Peyer's patch (tissue), 4 donors: ENCODE data around the gene PRR27. TPM values are rescaled to one million over a fixed set of nuclear protein-coding genes. Genes with fewer than 3 reads are reported as not detected.

Experiments
- DNase-seq, 3 donors: peaks; one replicate each; pipeline ENCODE4 v3.0.0-alpha.2; 2017 to 2019
- H3K27ac ChIP-seq, 4 donors: fragments of 200-600 bp; sonication (generic); one replicate each; pipeline ENCODE4 v1.5.1; 2016 to 2019
- H3K27me3 ChIP-seq, 2 donors: fragments of 200-600 bp; sonication (generic); one replicate each; pipeline ENCODE4 v1.5.1; 2019
- H3K36me3 ChIP-seq, 3 donors: fragments of 200-600 bp; sonication (generic); one replicate each; pipeline ENCODE4 v1.5.1; 2016 to 2019
- H3K4me1 ChIP-seq, 4 donors: fragments of 200-600 bp; sonication (generic); one replicate each; pipeline ENCODE4 v1.5.1; 2016 to 2019
- H3K4me3 ChIP-seq, 4 donors: fragments of 200-600 bp; sonication (generic); 1 replicate in 3 of 4; 2 replicates in 1 of 4; pipeline ENCODE4 v1.5.1; 2016 to 2019; ENCODE audit warnings: mild to moderate bottlenecking in 1 of 4
- H3K9me3 ChIP-seq, 4 donors: fragments of 200-600 bp; sonication (generic); one replicate each; pipeline ENCODE4 v1.5.1; 2016 to 2019; ENCODE audit warnings: mild to moderate bottlenecking in 1 of 4
- CTCF ChIP-seq, 6 experiments: fragments of 450-650 bp in 4 of 6; fragments of 200-600 bp in 2 of 6; sonication (generic) in 1 of 6; IDR thresholded peaks; one replicate each; pipeline ENCODE4 v1.5.1; 2017 to 2019; ENCODE audit warnings: antibody characterized with exemption in 6 of 6, mild to moderate bottlenecking in 3 of 6, moderate library complexity in 1 of 6
- POLR2A ChIP-seq, 2 donors: fragments of 450-650 bp; IDR thresholded peaks; one replicate each; pipeline ENCODE4 v1.5.1; 2017; ENCODE audit warnings: antibody characterized with exemption in 2 of 2, mild to moderate bottlenecking in 2 of 2, moderate library complexity in 2 of 2
- total RNA-seq, 4 donors: library from RNA; depleted of rRNA; stranded (reverse); fragments of >200 nt; gene quantifications; one replicate each; pipeline ENCODE4 v1.1.0, GENCODE V29; 2016

Gene PRR27
- not detected for total RNA-seq

GRCh38 chr4:70153937-70154336 lies at the start of gene PRR27:
Gene PRR27, plus strand, starts transcription at chr4:70154237. Its CDS starts 139 bp downstream, at chr4:70154376.
- TF ChIP-seq POLR2A (IDR thresholded peaks at IDR 0.05) = no peak
- no peak for TF ChIP-seq CTCF (IDR thresholded peaks at IDR 0.05)
- DNase-seq = no peak
- Histone ChIP-seq H3K4me1 (no peaks in the 10 kb centered on the region), H3K27ac (no peak within 1 kb of the TSS), H3K27me3 (no peaks in the 10 kb centered on the region), H3K4me3 (no peak within 1 kb of the TSS), H3K9me3 (no peaks in the 10 kb centered on the region), H3K36me3 (no peaks in the 10 kb centered on the region)

- TF ChIP-seq POLR2A (IDR thresholded peaks at IDR 0.05) (no peak), CTCF (IDR thresholded peaks at IDR 0.05) (no peak)
- no peaks in the 10 kb centered on the region for H3K9me3 ChIP-seq
These were observed 43.1 kb upstream of the PRR27 start for GRCh38 chr4:70110917-70111316.

GRCh38 chr4:70113656-70114055 lies 40.4 kb upstream of the PRR27 start:
- TF ChIP-seq CTCF (IDR thresholded peaks at IDR 0.05) (no peak), POLR2A (IDR thresholded peaks at IDR 0.05) (no peak)
- no peak overlapping the region for H3K27ac ChIP-seq

More at GRCh38 chr4:70110917-70111316, 43.1 kb upstream of the PRR27 start:
- Histone ChIP-seq H3K4me1 (no peaks in the 10 kb centered on the region), H3K27ac (no peak overlapping the region), H3K27me3 (no peaks in the 10 kb centered on the region), H3K4me3 (no peak overlapping the region), H3K36me3 (no peaks in the 10 kb centered on the region)
- DNase-seq = no peak

GRCh38 chr4:70114096-70114495 lies 39.9 kb upstream of the PRR27 start:
- Histone ChIP-seq H3K36me3 (no peaks in the 10 kb centered on the region), H3K4me3 (no peak overlapping the region), H3K27ac (no peak overlapping the region), H3K27me3 (no peaks in the 10 kb centered on the region), H3K9me3 (no peaks in the 10 kb centered on the region), H3K4me1 (no peaks in the 10 kb centered on the region)
- DNase-seq = no peak
- TF ChIP-seq POLR2A (IDR thresholded peaks at IDR 0.05) = no peak

More at GRCh38 chr4:70113656-70114055, 40.4 kb upstream of the PRR27 start:
- H3K36me3 ChIP-seq = no peaks in the 10 kb centered on the region
- no peak for DNase-seq
- H3K4me3 ChIP-seq = no peak overlapping the region
- no peaks in the 10 kb centered on the region for H3K9me3 ChIP-seq
- no peaks in the 10 kb centered on the region for H3K27me3 ChIP-seq
- no peaks in the 10 kb centered on the region for H3K4me1 ChIP-seq

GRCh38 chr4:70120323-70120722 lies 33.7 kb upstream of the PRR27 start:
- Histone ChIP-seq H3K36me3 (no peaks in the 10 kb centered on the region), H3K27ac (no peak overlapping the region), H3K4me3 (no peak overlapping the region), H3K27me3 (no peaks in the 10 kb centered on the region), H3K4me1 (no peaks in the 10 kb centered on the region), H3K9me3 (no peaks in the 10 kb centered on the region)
- DNase-seq = no peak
- TF ChIP-seq CTCF (IDR thresholded peaks at IDR 0.05) (no peak), POLR2A (IDR thresholded peaks at IDR 0.05) (no peak)

- no peaks in the 10 kb centered on the region for H3K36me3 ChIP-seq
- no peak overlapping the region for H3K4me3 ChIP-seq
- H3K4me1 ChIP-seq = no peaks in the 10 kb centered on the region
- no peak overlapping the region for H3K27ac ChIP-seq
- no peak for TF ChIP-seq CTCF (IDR thresholded peaks at IDR 0.05)
- TF ChIP-seq POLR2A (IDR thresholded peaks at IDR 0.05) = no peak
- no peak for DNase-seq
- H3K9me3 ChIP-seq = no peaks in the 10 kb centered on the region
- no peaks in the 10 kb centered on the region for H3K27me3 ChIP-seq
These were observed 20.6 kb upstream of the PRR27 start for GRCh38 chr4:70133473-70133872.
